Endothelial cell of umbilical vein (primary cell): Measurements from ENCODE around the gene ARPC5L. TPM values are rescaled to one million over a fixed set of nuclear protein-coding genes. Genes with fewer than 3 reads are reported as not detected.
"Not testable (repeated sequence)": the region's sequence is repeated elsewhere in the genome, so short reads cannot be mapped to it uniquely, and the experiment has no call there.

Experiments used
- BruUV-seq: library from RNA; stranded (reverse); fragments of 400-500 nt; replicated peaks from 2 replicates; lab custom pipeline; 2021; lab: Mats Ljungman, UMichigan
- CTCF ChIA-PET: fragments of 300-600, 350-600 bp; sonication (Branson Sonifier 250); formaldehyde crosslinking; loops from one replicate; lab custom pipeline; 2021; ENCODE audit warnings: antibody characterized with exemption, inconsistent platforms; lab: Charles Lee
- POLR2A ChIA-PET: fragments of 300-600, 350-600 bp; sonication (Branson Sonifier 250); formaldehyde crosslinking; loops from one replicate; lab custom pipeline; 2021; ENCODE audit warnings: antibody characterized with exemption, inconsistent platforms; lab: Charles Lee
- DNase-seq: peaks from one replicate; pipeline ENCODE4 v3.0.0-alpha.2; 2011; ENCODE audit warnings: low read depth, low spot score
- FAIRE-seq: peaks from 2 replicates; lab custom pipeline; 2011; peaks lifted over from hg19 to GRCh38; lab: Jason Lieb, UNC
- H2AFZ ChIP-seq: 2 replicates; pipeline ENCODE4 v1.6.0; 2012; ENCODE audit warnings: low read depth, low read length, control low read depth, inconsistent platforms
- H3K27ac ChIP-seq: 2 replicates; pipeline ENCODE4 v1.5.1; 2011; ENCODE audit warnings: low read depth, mild to moderate bottlenecking, control low read depth, low read length, moderate library complexity; ENCODE audit not compliant: insufficient read depth
- H3K27me3 ChIP-seq, 2 experiments: 2 replicates each; pipeline versions ENCODE4 v1.6.0 to v1.6.1; 2011; ENCODE audit warnings: low read length in 2 of 2, mixed read lengths in 1 of 2; ENCODE audit not compliant: control insufficient read depth in 2 of 2, insufficient read depth in 2 of 2
- H3K36me3 ChIP-seq, 2 experiments: 2 replicates in 1 of 2; 3 replicates in 1 of 2; pipeline ENCODE4 v1.5.1; 2011; ENCODE audit warnings: low read length in 2 of 2, mild to moderate bottlenecking in 1 of 2, moderate library complexity in 1 of 2; ENCODE audit not compliant: control insufficient read depth in 2 of 2, insufficient read depth in 2 of 2; ENCODE audit errors: extremely low read depth in 1 of 2
- H3K4me1 ChIP-seq: 3 replicates; pipeline ENCODE4 v1.5.1; 2011; ENCODE audit warnings: mild to moderate bottlenecking, low read length; ENCODE audit not compliant: control insufficient read depth, insufficient read depth; ENCODE audit errors: extremely low read depth
- H3K4me2 ChIP-seq: 2 replicates; pipeline ENCODE4 v1.6.1; 2011; ENCODE audit warnings: low read length, control low read depth, mixed read lengths; ENCODE audit not compliant: insufficient read depth
- H3K4me3 ChIP-seq, 3 experiments: fragments of 200-600 bp in 1 of 3; sonication (generic), shearing (Covaris generic) in 1 of 3; replicated peaks in 1 of 3; 2 replicates each; pipeline ENCODE4 v1.5.1; 2011 to 2016; ENCODE audit warnings: control low read depth in 3 of 3, low read length in 3 of 3, mild to moderate bottlenecking in 2 of 3, inconsistent platforms in 1 of 3, low read depth in 1 of 3, moderate library complexity in 1 of 3; ENCODE audit not compliant: insufficient read depth in 1 of 3
- H3K79me2 ChIP-seq: 2 replicates; pipeline ENCODE4 v1.6.0; 2012; ENCODE audit warnings: low read length, inconsistent platforms; ENCODE audit not compliant: control insufficient read depth, insufficient read depth
- H3K9ac ChIP-seq: replicated peaks from 2 replicates; pipeline ENCODE3; 2011; ENCODE audit warnings: low read length, control low read depth; ENCODE audit not compliant: insufficient read depth; ENCODE audit errors: extremely low read depth
- H3K9me1 ChIP-seq: replicated peaks from 3 replicates; pipeline ENCODE4 v1.6.0; 2011; ENCODE audit warnings: mild to moderate bottlenecking, low read length; ENCODE audit not compliant: control insufficient read depth, insufficient read depth; ENCODE audit errors: extremely low read depth
- H3K9me3 ChIP-seq: replicated peaks from 2 replicates; pipeline ENCODE4 v1.5.1; 2012; ENCODE audit warnings: low read length, inconsistent platforms; ENCODE audit not compliant: control insufficient read depth, insufficient read depth
- H4K20me1 ChIP-seq: replicated peaks from 2 replicates; pipeline ENCODE3; 2011; ENCODE audit warnings: mild to moderate bottlenecking, low read length; ENCODE audit not compliant: control insufficient read depth, insufficient read depth; ENCODE audit errors: extremely low read depth
- FOS ChIP-seq: IDR thresholded peaks from 2 replicates; pipeline ENCODE4 v1.6.1; 2011; ENCODE audit warnings: mild to moderate bottlenecking, low read length, moderate library complexity, borderline replicate concordance; ENCODE audit not compliant: insufficient read depth
- dilution Hi-C: fragments of 300-500 bp; cut with MboI; formaldehyde crosslinking; loops from one replicate; pipeline ENCODE4 v1.15.0; 2019; ENCODE audit warnings: low sequenced_read_pairs; ENCODE audit not compliant: extremely low pct_ligation_motif_present
- intact Hi-C: fragments of 100-400 bp; cut with micrococcal nuclease; formaldehyde crosslinking; loops from one replicate; pipeline ENCODE4 v1.10.0; 2022
- polyA plus RNA-seq, 4 experiments: library from polyadenylated mRNA; depleted of rRNA in 3 of 4; stranded (reverse) in 3 of 4; unstranded in 1 of 4; fragments of >200 nt; gene quantifications; 2 replicates each; pipeline versions ENCODE4 v1.2.1 to v1.2.3, GENCODE V29; 2011 to 2012; ENCODE audit warnings: missing spikeins in 1 of 4
- total RNA-seq: library from RNA; stranded (reverse); gene quantifications from 2 replicates; pipeline ENCODE4 v1.2.3, GENCODE V29; 2021
- TF ChIP-seq, protein P1 (sequence below), 2 donors: IDR thresholded peaks; 1 replicate in 1 of 2; 2 replicates in 1 of 2; pipeline ENCODE4 v1.5.1; 2011; ENCODE audit warnings: low read length in 2 of 2, mild to moderate bottlenecking in 2 of 2, moderate library complexity in 2 of 2, control low read depth in 1 of 2, inconsistent platforms in 1 of 2, low read depth in 1 of 2; ENCODE audit not compliant: insufficient read depth in 1 of 2; ENCODE audit errors: extremely low read depth in 1 of 2

ARPC5L gene
- total and polyA plus RNA-seq, 2 donors (not counting 3 experiments of a cell fraction or from before 2014, with no cell fraction given) = 60.7 to 68.1 TPM

DNA sequence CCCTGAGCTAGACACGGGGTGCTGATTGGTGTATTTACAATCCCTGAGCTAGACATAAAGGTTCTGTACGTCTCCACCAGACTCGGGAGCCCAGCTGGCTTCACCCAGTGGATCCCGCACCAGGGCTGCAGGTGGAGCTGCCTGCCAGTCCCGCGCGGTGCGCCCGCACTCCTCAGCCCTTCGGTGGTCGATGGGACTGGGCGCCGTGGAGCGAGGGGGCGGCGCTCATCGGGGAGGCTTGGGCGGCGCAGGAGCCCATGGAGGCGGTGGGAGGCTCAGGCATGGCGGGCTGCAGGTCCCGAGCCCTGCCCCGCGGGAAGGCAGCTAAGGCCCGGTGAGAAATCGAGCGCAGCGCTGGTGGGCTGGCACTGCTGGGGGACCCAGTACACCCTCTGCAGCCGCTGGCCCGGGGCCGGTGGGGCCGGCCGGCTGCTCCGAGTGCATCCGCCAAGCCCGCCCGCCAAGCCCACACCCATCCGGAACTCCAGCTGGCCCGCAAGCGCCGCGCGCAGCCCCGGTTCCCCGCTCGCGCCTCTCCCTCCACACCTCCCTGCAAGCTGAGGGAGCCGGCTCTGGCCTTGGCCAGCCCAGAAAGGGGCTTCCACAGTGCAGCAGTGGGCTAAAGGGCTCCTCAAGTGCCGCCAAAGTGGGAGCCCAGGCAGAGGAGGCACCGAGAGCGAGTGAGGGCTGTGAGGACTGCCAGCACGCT is 23.2 kb upstream of the ARPC5L start:
- H4K20me1 ChIP-seq, DNase-seq, FAIRE-seq, H2AFZ ChIP-seq, H3K4me2 ChIP-seq, H3K4me1 ChIP-seq, H3K4me3 ChIP-seq, intact Hi-C loops, H3K27ac ChIP-seq, H3K36me3 ChIP-seq, BruUV-seq, H3K9ac ChIP-seq, H3K27me3 ChIP-seq, H3K9me1 ChIP-seq, POLR2A ChIA-PET, H3K9me3 ChIP-seq, dilution Hi-C loops, H3K79me2 ChIP-seq: not testable (repeated sequence)
- CTCF ChIA-PET = interaction anchor here (0.9 to 11.5 kb wide), 6 partner anchors 10 to 222 kb away, joined by 3 to 173 read pairs (median 4); partner anchors contain the start of genes NR6A1, OLFML2A and WDR38

DNA sequence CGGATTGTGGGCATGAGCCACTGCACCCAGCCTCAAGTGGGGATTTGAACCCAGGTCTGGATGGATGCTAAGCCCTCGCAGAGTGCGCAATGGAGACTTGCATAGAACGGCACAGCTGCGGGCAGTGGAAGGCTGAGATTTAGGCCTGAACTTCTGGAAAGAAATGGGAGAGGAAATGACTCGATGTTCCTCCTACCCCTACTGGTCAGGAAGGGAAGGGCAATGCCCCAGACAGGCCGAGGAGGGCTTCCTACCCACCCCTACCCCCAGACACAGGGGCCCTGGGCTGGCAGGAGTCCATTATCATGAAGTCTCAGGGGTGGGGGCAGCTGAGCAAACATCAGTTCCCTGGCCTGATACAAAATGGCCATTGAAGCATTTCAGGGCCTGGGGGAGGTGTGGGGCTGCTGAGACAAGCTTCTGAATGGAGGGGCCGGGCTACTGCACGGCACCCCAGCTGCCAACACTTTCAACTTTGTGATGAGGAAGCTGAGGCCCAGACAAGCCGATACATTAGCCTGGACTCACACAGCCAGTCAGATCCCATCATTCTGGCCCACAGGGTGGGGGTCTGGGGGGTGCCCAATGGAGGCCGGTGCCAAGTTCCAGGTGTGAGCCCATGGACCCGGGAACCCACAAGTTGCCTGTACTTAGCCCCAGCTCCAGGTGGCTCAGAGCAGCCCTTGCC is 22.2 kb upstream of the ARPC5L start:
- no peaks in the 10 kb centered on the region for H4K20me1 ChIP-seq
- H3K4me2 ChIP-seq = no peak overlapping the region
- DNase-seq (peak; percentile 62), FAIRE-seq (peak; percentile 12)
- ChIA-PET POLR2A (no interaction called here), CTCF (interaction anchor here (0.7 to 11.5 kb wide), 19 partner anchors 9 to 302 kb away, joined by 3 to 173 read pairs (median 5); partner anchors contain the start of genes ARPC5L, NR6A1, OLFML2A and RPL35)
- H3K4me3 ChIP-seq = no peak overlapping the region
- no peaks in the 10 kb centered on the region for H3K9me3 ChIP-seq
- TF ChIP-seq, protein P1, sequence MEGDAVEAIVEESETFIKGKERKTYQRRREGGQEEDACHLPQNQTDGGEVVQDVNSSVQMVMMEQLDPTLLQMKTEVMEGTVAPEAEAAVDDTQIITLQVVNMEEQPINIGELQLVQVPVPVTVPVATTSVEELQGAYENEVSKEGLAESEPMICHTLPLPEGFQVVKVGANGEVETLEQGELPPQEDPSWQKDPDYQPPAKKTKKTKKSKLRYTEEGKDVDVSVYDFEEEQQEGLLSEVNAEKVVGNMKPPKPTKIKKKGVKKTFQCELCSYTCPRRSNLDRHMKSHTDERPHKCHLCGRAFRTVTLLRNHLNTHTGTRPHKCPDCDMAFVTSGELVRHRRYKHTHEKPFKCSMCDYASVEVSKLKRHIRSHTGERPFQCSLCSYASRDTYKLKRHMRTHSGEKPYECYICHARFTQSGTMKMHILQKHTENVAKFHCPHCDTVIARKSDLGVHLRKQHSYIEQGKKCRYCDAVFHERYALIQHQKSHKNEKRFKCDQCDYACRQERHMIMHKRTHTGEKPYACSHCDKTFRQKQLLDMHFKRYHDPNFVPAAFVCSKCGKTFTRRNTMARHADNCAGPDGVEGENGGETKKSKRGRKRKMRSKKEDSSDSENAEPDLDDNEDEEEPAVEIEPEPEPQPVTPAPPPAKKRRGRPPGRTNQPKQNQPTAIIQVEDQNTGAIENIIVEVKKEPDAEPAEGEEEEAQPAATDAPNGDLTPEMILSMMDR (IDR thresholded peaks at IDR 0.05; ENCODE audit: extremely low read depth in 1 of 2, insufficient read depth in 1 of 2, low read depth in 1 of 2, low read length in 2 of 2) = peak; percentile 41 to 73
- TF ChIP-seq FOS = no peak
- peaks cover 6% of the 10 kb centered on the region for H3K4me1 ChIP-seq
- H3K27me3 ChIP-seq = no peaks in the 10 kb centered on the region
- H3K36me3 ChIP-seq = no peaks in the 10 kb centered on the region
- BruUV-seq = no TSS peak
- no peaks in the 10 kb centered on the region for H3K79me2 ChIP-seq
- intact Hi-C loops = no loop called here
- no peak overlapping the region for H3K27ac ChIP-seq
- no peaks in the 10 kb centered on the region for H3K9me1 ChIP-seq
- dilution Hi-C loops = no loop called here
- H2AFZ ChIP-seq = peak overlapping the region; percentile 67
- H3K9ac ChIP-seq = no peak overlapping the region
